Thoracic aorta (tissue), 2 donors: ENCODE data around the gene NEDD4L. TPM values are rescaled to one million over a fixed set of nuclear protein-coding genes. Genes with fewer than 3 reads are reported as not detected.

Experiments
- ATAC-seq: fragments of 150-250 bp; one replicate; pipeline ENCODE4 v1.8.0; 2017; ENCODE audit warnings: low read depth; ENCODE audit not compliant: insufficient number of reproducible peaks, low FRiP score
- DNase-seq: peaks from one replicate; pipeline ENCODE4 v3.0.0-alpha.2; 2020; ENCODE audit warnings: low spot score
- H3K27ac ChIP-seq, 2 donors: fragments of 200-600 bp; sonication (generic); 1 replicate in 1 of 2; 2 replicates in 1 of 2; pipeline ENCODE4 v1.5.1; 2016; ENCODE audit warnings: mild to moderate bottlenecking in 2 of 2, moderate library complexity in 2 of 2
- H3K27me3 ChIP-seq: fragments of 200-600 bp; sonication (generic); replicated peaks from 2 replicates; pipeline ENCODE4 v1.6.0; 2016; ENCODE audit warnings: mild to moderate bottlenecking; ENCODE audit not compliant: insufficient read depth
- H3K36me3 ChIP-seq: fragments of 200-600 bp; sonication (generic); one replicate; pipeline ENCODE4 v1.5.1; 2016
- H3K4me1 ChIP-seq, 2 donors: fragments of 200-600 bp; sonication (generic); 1 replicate in 1 of 2; 2 replicates in 1 of 2; pipeline versions ENCODE4 v1.5.1 to v1.6.0; 2016; ENCODE audit warnings: low read depth in 2 of 2, mild to moderate bottlenecking in 1 of 2; ENCODE audit not compliant: control insufficient read depth in 1 of 2
- H3K4me3 ChIP-seq: fragments of 200-600 bp; sonication (generic); 2 replicates; pipeline ENCODE4 v1.5.1; 2016; ENCODE audit warnings: mild to moderate bottlenecking
- H3K9me3 ChIP-seq: fragments of 200-600 bp; sonication (generic); 2 replicates; pipeline ENCODE4 v1.5.1; 2016
- CTCF ChIP-seq: fragments of 200-600 bp; sonication (generic); IDR thresholded peaks from one replicate; pipeline ENCODE4 v1.5.1; 2019; ENCODE audit warnings: antibody characterized with exemption
- total RNA-seq, 2 donors: library from RNA; depleted of rRNA; stranded (reverse); fragments of >200 nt; gene quantifications; one replicate each; pipeline versions ENCODE4 v1.1.0 to v1.2.3, GENCODE V29; 2016

Gene NEDD4L
- total RNA-seq, 2 donors from 2014 or later, result 13.9 to 22.9 TPM

GRCh38 chr18:58291131-58291530 is 247.1 kb downstream of the NEDD4L start:
- ATAC-seq (no peak), DNase-seq (no peak)
- H3K36me3 ChIP-seq, result no peaks in the 10 kb centered on the region
- TF ChIP-seq CTCF, result no peak
- H3K9me3 ChIP-seq, result no peaks in the 10 kb centered on the region
- H3K4me3 ChIP-seq, result no peak overlapping the region
- no peaks in the 10 kb centered on the region for H3K27me3 ChIP-seq
- no peak overlapping the region for H3K27ac ChIP-seq
- H3K4me1 ChIP-seq, result peaks cover 0 to 9% of the 10 kb centered on the region in 2 donors

GRCh38 chr18:58292638-58293037 is 248.6 kb downstream of the NEDD4L start:
- no peak for ATAC-seq
- H3K9me3 ChIP-seq, result no peaks in the 10 kb centered on the region
- no peak overlapping the region for H3K4me3 ChIP-seq
- H3K27ac ChIP-seq, result no peak overlapping the region
- DNase-seq, result no peak
- peaks cover 0 to 9% of the 10 kb centered on the region in 2 donors for H3K4me1 ChIP-seq
- TF ChIP-seq CTCF, result no peak
- no peaks in the 10 kb centered on the region for H3K36me3 ChIP-seq
- no peaks in the 10 kb centered on the region for H3K27me3 ChIP-seq

GRCh38 chr18:58297198-58297597 is 253.2 kb downstream of the NEDD4L start:
- H3K9me3 ChIP-seq, result no peaks in the 10 kb centered on the region
- H3K36me3 ChIP-seq, result no peaks in the 10 kb centered on the region
- DNase-seq (no peak), ATAC-seq (no peak)
- no peak for TF ChIP-seq CTCF
- no peaks in the 10 kb centered on the region for H3K27me3 ChIP-seq
- H3K4me1 ChIP-seq, result peaks cover 0 to 5% of the 10 kb centered on the region in 2 donors
- no peak overlapping the region for H3K27ac ChIP-seq
- H3K4me3 ChIP-seq, result no peak overlapping the region

- ATAC-seq (no peak), DNase-seq (no peak)
- H3K9me3 ChIP-seq, result no peaks in the 10 kb centered on the region
- peaks cover 0 to 5% of the 10 kb centered on the region in 2 donors for H3K4me1 ChIP-seq
- no peaks in the 10 kb centered on the region for H3K27me3 ChIP-seq
- H3K36me3 ChIP-seq, result no peaks in the 10 kb centered on the region
- H3K27ac ChIP-seq, result no peak overlapping the region
- no peak overlapping the region for H3K4me3 ChIP-seq
- TF ChIP-seq CTCF, result no peak
Observed at GRCh38 chr18:58298251-58299134, 254.5 kb downstream of the NEDD4L start.

- H3K27ac ChIP-seq, result no peak overlapping the region
- H3K9me3 ChIP-seq, result no peaks in the 10 kb centered on the region
- no peak overlapping the region for H3K4me3 ChIP-seq
- H3K27me3 ChIP-seq, result no peaks in the 10 kb centered on the region
- H3K36me3 ChIP-seq, result no peaks in the 10 kb centered on the region
- DNase-seq, result no peak
- H3K4me1 ChIP-seq, result peaks cover 0 to 5% of the 10 kb centered on the region in 2 donors
- TF ChIP-seq CTCF, result no peak
- no peak for ATAC-seq
Observed at GRCh38 chr18:58299135-58299473, 255.1 kb downstream of the NEDD4L start.
